Measurements from ENCODE around the gene PIK3R6.

DNA sequence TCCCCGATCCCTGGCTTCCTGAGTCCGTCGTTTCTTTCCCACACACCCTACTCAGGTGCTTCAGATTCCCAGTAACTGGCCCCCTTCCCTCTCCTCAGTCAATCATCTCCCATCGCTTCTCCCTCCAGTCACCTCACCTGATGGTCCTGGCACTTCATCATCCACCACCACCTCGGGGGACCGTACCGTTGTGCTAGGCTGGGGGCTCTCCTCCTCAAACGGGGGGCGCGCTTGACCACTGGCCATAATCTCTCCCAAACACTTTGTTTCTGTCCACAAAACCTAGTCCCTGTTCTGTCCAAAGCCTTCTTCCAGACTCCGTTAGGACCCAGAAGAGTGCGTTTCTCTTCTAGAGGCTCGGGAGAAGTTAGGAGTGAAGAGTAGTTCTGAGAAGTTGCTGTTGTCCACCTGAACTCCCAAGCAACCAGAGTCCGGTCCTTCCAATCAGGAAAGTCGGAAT, 109.3 kb downstream of the PIK3R6 start, which contains the start of gene SPDYE4:
- TF ChIP-seq EP300 (IDR thresholded peaks at IDR 0.05; ENCODE audit: low read depth) (no peak), POLR2A (IDR thresholded peaks at IDR 0.05) (no peak), POLR2AphosphoS5 (IDR thresholded peaks at IDR 0.05) (no peak)
- TF ChIP-seq, protein P1, sequence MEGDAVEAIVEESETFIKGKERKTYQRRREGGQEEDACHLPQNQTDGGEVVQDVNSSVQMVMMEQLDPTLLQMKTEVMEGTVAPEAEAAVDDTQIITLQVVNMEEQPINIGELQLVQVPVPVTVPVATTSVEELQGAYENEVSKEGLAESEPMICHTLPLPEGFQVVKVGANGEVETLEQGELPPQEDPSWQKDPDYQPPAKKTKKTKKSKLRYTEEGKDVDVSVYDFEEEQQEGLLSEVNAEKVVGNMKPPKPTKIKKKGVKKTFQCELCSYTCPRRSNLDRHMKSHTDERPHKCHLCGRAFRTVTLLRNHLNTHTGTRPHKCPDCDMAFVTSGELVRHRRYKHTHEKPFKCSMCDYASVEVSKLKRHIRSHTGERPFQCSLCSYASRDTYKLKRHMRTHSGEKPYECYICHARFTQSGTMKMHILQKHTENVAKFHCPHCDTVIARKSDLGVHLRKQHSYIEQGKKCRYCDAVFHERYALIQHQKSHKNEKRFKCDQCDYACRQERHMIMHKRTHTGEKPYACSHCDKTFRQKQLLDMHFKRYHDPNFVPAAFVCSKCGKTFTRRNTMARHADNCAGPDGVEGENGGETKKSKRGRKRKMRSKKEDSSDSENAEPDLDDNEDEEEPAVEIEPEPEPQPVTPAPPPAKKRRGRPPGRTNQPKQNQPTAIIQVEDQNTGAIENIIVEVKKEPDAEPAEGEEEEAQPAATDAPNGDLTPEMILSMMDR (IDR thresholded peaks at IDR 0.05) = no peak

All from transverse colon (tissue), 4 donors.